Dedifferentiated amniotic fluid mesenchymal stem cell (primary cell): ENCODE data around the gene ARL8A.
"Not testable (repeated sequence)": the region's sequence is repeated elsewhere in the genome, so short reads cannot be mapped to it uniquely, and the experiment has no call there.

Experiments used
- DNase-seq: peaks from one replicate; pipeline ENCODE4 v3.0.0-alpha.2; 2016; ENCODE audit errors: extremely low spot score

The ARL8A gene

DNA sequence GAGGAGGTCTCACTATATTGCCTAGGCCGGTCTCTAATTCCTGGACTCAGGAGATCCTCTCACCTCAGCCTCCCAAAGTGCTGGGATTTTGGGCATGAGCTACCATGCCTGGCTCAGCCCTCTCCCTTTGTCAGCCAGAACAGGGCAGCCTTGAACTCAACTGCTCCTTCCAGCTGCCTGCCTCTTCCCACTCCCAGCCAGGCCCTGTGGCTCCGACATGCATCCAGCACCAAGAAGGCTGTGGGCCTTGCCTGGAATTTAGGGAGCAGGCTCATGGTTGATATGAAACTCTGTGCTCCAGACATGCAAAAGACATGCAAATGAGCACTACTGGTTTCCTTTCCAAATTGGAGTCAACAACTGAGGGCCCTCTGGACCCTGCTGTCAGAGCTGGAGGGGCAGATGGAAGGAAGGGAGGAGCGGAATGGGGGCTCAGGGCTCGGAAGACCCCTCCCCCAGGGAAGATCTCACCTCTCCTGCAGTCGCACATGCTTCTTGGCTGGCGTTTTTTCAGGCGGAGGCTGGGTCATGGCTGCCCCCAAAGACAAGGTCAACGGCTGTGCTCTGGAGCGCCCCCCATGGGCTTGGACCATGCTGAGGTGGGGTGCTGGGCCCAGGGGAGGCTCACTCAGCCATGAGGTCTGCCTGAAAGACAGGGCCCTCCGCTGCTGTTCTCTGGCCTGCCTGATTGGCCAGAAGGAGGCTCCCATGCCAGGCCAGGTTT, 14.4 kb upstream of the ARL8A start:
- DNase-seq = no peak

DNA sequence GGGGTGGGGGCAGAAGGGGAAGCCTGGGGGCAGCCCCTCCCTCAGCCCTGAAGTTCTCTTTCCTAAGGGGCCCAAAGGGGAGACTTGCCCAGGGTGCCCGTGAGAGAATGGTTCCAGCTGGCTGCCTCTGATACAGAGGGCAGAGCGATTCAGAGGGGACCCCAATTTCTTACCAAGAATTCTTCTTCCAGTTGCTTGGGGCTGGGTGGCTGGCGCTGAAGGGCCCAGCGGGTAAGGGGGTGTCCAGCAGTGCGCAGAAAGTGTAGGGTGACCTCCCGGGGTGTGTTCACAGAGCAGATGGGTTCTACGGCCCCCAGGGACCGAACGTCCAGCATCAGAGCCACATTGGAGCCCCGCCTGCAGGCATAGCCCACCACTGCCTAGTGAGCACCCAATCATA, 13.4 kb upstream of the ARL8A start:
- no peak for DNase-seq

DNA sequence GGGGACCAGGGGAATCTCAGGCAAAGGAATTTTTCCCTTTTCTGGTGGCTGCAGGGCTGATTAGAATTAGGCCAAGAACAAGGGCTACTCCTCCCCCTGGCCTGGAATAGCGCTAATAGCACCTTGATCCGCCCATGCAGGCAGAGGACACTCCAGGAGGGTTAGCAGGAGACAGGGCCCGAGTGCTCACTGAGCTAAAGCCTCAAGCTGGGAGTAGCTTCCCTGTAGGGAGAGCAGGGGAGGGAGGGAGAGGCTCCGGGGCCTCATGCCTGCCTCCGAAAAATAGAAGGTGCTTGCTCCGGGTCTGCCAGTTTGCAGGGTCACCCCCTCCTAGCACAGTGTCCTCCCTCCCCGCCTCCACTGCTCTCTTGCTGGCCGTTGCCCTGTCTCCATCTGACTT, 12.1 kb upstream of the ARL8A start:
- DNase-seq = no peak

DNA sequence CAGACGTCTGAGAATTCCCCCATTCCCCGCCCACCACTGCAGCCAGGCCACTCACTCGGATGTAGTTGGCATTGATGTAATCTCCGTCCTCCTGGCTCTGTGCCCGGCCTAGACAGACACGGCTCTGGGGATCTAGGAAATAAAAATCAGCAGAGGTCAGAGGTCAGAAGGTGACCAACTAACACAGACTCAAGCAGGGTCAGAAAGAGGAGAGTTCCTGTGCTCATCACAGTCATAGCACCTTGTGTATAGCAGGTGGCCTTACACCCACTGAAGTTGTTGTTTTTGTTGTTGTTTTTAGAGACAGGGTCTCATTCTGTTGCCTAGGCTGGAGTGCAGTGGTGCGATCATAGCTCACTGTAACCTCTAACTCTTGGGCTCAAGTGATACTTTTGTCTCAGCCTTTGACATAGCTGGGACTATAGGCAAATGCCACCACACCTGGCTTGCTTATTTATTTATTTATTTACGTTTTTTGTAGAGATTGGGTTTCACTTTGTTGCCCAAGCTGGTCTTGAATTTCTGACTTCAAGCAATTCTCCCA, 11.0 kb upstream of the ARL8A start:
- no peak for DNase-seq

DNA sequence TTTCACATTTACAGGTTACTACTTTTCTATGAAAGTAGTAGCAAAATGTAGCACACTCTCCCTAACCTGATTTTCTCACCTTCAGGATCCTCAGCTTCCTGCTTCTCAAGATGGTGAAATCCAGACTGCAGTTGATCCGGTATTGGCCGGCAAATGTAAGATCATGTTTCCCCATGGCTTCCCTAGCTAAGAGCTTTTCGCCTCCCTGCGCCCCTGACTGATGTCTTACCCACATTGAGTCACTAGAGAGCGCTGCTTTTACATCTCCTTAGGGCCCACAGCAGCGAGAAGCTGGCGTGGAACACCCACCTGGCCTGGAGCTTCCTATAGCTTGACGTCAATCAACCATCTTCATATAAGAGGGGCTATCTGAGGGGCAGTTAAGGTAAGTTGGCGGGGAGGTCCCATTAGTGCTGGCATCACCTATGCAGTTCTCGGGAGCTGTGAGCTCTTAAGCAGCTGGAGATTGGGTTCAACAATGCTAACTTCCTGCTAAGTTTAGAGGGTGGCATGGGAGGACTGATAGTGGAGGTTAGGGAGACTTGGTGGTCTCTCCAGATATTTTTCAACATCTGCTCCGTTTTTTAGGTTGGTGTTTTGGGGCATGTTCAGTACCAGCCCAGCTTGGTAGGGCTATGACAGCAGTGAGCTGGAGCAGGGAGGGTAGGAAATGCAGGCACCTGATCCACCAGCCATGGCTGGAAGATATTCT, 10.4 kb upstream of the ARL8A start:
- peak; percentile 55 for DNase-seq

DNA sequence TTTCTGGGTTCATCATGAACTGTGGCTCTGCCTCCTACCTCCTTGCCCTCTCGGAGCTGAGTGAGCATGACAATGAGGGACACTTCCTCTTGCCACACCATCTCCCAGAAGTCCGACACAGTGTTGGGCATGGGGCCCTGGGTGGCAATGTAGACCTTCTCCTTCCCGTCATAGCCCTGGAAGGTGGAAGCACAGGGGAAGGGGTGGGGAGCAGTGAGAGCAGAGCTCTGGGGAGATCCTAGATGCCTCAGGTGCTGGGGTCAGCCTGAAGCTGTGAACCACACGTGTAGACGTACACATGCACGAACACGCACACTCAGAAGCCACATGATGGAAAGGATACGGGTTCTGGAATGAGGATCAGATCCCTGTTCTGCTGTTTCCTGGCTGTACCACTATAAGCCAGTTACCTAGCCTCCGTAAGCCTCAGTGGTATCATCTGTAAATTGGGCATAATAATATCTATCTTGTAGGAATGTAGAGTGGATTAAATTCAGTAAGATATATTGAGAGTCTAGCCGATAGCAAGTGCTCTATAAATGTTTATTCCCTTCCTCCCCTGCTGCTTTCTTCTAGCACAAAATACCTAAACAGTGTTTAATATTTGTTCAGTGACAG, 9.7 kb upstream of the ARL8A start:
- DNase-seq = no peak

DNA sequence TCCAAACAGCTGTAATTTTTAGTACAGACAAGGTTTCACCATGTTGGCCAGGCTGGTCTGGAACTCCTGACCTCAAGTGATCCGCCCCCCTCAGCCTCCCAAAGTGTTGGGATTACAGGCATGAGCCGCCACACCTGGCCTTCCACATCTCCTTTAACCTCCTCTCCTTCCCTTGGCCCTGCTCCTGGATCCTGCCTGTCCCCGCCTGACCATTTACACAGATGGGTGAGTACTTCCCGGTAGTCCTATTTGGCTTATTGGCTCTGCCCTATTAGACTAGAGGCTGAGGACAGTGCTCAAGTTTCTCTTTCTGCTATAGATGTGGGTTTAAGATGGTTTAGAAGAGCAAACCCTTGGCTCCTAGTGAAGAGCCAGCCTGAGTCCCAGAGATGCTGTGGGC, 8.7 kb upstream of the ARL8A start:
- DNase-seq = no peak

DNA sequence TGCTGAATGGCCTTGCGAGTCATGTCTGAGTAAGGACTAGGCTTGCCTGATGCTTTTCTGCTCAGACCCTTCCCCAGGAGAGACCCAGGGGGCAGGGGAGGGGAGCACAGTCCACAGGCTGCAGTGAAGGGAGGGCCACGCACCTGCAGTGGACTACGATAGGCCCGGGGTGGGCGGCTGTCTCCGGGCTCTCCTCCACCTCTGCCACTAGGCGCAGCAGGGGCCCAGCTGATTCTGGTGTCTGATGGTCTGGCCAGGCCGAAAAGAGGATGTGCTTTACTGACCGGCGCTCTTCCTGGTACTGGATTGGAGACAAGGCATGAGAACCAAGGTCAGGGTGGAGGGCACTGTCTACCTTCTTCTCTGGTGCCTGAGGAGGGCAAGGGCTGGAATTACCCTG, 7.9 kb upstream of the ARL8A start:
- no peak for DNase-seq

DNA sequence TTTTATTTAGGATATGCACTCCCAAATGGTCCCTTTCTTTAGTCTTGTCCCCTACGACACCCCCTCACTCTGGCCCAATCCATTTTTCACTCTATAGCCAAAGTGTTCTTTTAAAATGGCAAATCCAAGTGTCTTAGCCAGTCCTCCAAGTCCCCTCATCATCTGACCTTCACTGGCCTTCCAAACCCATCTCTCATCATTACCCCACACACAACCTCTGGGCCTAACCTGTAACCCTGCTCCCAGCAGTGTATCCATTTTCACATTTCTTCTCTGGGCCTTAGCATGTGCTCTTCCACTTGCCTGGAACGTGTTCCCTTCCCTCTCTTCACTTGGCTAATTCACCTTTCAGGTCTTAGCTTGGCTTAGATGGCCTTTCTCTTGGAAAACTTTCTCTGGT, 6.5 kb upstream of the ARL8A start:
- DNase-seq = no peak

DNA sequence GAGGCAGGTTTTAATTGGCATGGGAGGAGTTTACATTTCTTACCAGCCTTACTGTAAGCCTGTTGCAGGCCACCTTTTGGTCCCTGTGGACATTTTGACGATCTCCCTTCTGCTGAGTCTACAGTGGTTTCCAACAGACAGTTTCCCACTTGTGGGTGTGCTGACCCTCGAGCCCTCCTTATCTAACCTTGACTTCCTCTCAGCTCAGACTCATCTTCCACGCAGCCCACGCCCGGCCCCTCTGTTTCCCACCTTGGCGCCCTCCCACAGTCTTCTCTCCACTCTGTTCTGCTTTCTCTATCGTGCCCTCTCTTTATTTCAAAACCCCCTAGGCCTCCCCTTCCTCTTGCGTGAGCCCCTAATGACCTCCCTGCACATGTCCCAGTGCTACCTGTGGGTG, 6.1 kb upstream of the ARL8A start:
- no peak for DNase-seq

DNA sequence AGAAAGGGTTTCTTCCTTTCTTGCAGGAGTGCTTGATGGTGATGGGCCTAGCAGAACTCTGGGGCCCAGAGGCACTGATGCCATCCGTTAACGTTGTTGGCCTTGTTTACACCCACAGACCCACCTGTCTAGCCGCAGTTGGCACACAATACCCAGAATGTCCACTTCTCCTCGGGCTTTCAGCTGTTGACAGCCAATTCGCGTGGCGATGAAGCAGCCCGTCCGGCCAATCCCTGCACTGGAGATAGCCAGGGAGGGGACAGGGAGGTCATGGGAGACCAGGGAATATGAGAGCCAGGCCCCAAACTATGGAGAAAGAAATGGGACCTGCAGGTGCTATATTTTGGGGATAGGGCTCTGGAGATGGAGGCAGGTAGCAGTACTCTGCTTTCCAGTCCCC, 5.7 kb upstream of the ARL8A start:
- DNase-seq = no peak

DNA sequence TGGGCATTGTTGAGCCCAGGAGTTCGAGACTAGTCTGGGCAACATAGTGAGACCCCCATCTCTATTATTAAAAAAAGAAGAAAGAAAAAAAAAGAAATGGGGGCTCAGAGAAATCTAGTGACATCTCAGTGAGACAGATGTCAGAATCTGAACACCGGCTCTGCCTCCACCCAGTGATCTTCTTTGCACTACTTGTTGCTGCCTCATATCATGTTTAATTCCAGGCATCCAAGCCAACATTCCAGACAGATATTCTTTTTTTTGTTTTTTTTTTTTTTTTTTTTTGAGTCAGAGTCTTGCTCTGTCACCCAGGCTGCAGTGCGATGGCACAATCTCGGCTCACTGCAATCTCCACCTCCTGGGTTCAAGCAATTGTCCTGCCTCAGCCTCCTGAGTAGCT, 5.0 kb upstream of the ARL8A start:
- DNase-seq = peak; percentile 29

DNA sequence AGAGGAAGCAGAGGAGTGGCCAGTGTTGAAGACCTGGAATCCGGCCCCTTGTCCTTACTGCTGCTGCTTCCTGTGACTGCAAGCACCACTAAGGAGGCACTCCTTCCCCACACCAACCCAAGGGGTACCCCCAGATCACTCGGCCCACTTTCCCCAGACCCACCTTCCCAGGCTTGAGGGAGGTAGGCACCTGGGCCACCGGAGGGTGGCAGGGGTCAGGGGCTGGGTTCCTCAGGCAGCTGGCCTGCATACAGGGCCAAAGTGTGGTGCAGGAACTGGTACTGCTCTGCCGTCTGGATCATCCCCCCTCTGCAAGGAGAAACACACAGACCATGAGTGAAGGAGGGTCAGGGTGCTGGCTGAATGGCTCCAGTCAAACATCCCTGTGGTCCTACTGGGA, 3.9 kb upstream of the ARL8A start:
- no peak for DNase-seq

DNA sequence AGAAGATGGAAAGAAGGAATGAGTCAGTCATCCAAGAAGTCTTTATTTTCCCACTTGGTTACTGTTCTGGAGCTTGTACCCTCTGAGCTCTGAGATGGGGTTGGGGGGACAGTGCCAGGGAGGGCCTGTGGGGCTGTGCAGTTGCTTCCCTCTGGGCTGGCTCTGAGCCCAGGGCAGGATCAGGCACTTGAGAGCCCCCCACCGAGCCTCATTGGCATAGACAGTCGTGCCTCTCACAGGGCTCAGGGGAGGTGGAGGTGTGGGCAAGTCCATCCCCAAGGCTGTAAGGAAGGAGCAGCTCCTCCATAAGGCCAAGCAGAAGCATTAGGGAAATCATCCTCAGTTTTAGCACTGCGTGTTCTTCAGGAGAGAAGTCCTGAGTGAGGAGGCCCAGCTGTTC, 2.5 kb upstream of the ARL8A start:
- no peak for DNase-seq

DNA sequence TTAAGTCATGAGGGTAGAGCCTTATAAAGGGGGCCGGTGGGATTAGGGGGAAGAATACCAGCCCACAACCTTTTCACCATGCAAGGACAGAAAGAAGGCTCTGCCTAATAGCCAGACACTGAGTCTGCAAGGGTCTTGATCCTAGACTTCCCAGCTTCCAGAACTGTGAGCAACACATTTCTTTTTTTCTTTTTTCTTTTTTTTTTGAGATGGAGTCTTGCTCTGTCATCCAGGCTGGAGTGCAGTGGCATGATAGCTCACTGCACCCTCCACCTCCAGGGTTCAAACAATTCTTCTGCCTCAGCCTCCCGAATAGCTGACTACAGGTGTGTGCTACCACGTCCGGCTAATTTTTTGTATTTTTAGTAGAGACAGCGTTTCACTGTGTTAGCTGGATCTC, 1.7 kb upstream of the ARL8A start:
- DNase-seq = no peak

DNA sequence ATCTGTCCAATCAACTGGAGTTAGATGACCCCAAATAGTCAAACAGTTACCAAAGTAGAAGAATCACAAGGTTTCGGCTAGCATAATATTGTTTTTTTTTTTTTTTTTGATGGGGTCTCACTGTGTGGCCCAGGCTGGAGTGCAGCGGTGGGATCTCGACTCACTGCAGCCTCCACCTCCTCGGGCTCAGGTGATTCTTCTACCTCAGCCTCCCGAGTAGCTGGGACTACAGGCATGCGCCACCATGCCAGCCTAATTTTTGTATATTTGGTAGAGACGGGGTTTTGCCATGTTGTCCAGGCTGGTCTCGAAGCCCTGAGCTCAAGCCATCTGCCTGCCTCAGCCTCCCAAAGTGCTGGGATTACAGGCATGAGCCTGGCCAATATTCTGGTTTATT, 1.2 kb upstream of the ARL8A start:
- DNase-seq = not testable (repeated sequence)

DNA sequence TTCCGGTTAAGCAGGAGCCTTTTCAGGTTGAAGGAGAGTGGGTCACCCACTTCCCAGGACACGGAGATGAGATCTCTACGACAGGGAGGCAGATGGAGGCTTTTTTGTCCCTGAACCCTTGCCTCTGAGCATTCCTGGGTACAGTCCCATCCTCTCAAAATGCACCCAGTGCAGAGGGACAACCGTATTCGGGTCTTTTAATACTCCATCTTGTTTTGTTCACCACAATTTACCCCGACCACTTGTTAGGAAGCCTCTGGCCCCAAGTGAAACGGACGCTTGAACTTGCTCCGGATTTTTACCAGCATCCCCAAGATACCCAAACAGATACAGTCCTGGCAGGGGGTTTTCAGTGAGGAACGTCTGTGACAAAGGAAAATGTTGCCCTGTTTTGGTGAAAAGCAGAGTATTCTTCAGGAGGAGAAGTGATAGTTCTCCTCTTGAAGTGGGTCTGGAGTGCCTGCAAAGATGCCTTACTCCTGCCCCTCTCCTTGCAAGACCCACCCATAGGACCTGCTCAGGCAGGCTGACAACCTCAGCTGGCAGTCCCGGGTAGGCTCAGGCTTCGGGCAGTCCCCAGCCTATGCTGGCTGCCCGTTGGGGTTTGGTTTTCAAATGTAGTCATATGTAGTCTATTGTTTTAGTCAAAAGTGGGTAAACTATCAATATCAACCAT, 669 bp upstream of the ARL8A start:
- DNase-seq = no peak

DNA sequence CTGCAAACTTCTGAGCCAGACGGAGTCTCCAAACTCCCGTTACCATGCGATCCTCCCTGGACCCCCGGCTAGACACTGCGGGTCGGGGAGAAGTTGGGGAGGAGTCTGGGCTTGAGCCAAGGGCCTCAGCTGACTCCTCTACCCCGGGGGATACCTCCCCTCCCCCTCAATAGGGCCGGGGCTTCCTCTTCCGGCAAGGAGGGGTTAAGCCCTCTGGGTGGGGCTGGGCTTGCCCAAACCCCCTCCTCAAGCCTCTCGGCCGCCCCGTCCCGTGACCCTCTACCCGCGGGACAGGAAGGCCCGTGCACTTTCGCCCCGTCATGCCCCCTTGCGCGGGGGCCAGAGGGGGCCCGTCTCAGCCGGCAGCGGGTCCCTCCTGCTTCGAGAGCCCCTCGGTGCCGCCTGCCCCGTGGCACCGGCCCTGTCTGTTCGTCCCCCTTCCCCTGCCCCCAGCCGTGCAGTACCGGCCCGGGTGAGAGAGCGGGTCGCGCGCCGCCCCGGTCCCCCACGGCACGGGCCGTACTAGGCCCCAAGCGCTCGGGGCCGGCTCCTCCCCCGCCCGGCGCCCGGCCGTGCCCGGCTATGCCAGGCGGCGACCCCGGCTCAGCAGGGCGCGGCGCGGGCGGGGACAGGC, 652 bp downstream of the ARL8A start:
- no peak for DNase-seq

DNA sequence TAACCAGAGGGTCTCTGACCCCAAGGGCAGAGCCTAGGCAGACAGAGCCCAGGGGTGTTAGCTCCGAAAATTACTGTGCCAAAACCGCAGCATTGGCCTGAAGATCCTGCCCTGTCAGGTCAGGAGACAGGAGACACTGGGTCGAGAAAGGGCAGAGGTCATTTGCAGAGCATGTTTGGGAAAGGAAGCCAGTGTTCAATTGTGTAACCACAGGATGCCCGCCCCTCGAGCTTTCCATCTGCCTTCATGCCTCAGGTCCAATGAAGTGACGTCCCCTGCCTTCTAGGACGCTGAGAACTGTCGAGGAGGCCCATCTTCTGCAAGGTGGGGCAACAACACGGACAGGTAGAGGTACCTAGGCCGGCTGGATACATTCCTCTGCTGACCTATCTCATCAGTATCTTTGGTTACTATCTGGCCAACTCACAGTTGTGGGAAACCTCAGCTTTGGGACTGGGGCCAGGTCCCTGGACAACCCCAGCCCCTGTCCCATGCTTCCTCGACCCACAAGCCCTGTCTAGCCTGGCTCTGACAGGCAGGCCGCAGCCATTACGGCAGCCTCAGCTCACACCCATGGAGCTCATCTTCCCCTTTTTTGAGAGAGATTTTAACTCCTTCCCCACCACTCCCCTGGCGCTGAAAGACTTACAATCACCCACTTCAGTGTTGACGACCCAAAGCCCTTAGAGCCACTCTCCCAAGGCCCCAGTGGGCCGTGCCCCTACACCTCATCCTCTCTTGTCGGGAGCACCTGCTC, 1.3 kb downstream of the ARL8A start:
- no peak for DNase-seq

DNA sequence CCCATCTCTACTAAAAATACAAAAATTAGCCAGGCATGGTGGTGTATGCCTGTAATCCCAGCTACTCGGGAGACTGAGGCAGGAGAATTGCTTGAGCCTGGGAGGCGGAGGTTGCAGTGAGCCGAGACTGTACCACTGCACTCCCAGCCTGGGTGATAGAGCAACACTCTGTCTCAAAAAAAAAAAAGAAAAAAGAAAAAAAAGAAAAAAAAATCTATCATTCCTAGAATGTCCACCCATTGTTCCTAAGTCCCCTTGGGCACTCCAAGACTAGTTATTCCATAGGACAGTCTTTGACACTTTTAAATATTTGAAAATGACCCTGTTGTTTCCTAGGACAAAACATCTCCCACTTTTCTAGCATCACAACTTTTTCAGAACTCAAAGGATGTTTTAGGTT, 3.1 kb downstream of the ARL8A start:
- not testable (repeated sequence) for DNase-seq

DNA sequence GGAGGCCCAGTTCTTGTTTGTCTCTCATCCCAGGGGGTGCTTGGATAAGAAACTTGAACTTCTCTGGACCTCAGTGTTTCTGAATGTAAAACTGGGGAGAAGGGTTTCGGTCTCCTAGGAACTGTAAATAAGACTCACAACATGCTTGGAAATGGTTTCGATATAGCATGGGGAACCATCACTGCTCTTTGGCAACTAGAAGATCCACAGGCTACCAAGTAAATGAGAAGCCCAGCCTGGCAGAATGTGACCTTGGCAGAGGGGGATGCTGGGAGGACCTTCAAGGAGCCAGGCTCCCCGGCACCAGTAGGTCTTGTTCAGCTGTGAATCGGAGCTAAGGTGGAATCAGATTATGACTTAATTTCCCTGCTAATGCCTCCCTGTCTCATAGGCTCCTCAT, 3.7 kb downstream of the ARL8A start:
- no peak for DNase-seq
